Breast epithelium (tissue), 4 donors: Measurements from ENCODE around the gene ALX4. TPM values are rescaled to one million over a fixed set of nuclear protein-coding genes. Genes with fewer than 3 reads are reported as not detected.

Experiments
- DNase-seq, 2 donors: peaks; one replicate each; pipeline ENCODE4 v3.0.0-alpha.2; 2019; ENCODE audit warnings: low spot score in 2 of 2
- H3K27ac ChIP-seq, 2 donors: fragments of 200-600 bp; sonication (generic) in 1 of 2; one replicate each; pipeline ENCODE4 v1.5.1; 2016 to 2019; ENCODE audit warnings: mild to moderate bottlenecking in 1 of 2
- H3K27me3 ChIP-seq, 2 donors: fragments of 200-600 bp; sonication (generic) in 1 of 2; one replicate each; pipeline versions ENCODE4 v1.5.1 to v1.6.0; 2017 to 2019; ENCODE audit warnings: control low read depth in 1 of 2, mild to moderate bottlenecking in 1 of 2
- H3K36me3 ChIP-seq: fragments of 200-600 bp; one replicate; pipeline ENCODE4 v1.5.1; 2019
- H3K4me1 ChIP-seq, 2 donors: fragments of 200-600 bp; sonication (generic); one replicate each; pipeline ENCODE4 v1.5.1; 2016 to 2019; ENCODE audit warnings: control low read depth in 1 of 2
- H3K4me3 ChIP-seq, 3 donors: fragments of 200-600 bp; sonication (generic); 1 replicate in 2 of 3; 2 replicates in 1 of 3; pipeline ENCODE4 v1.5.1; 2016 to 2019; ENCODE audit warnings: mild to moderate bottlenecking in 3 of 3, moderate library complexity in 2 of 3
- H3K9me3 ChIP-seq, 2 donors: fragments of 200-600 bp; sonication (generic) in 1 of 2; one replicate each; pipeline ENCODE4 v1.5.1; 2016 to 2019; ENCODE audit warnings: control low read depth in 1 of 2
- POLR2A ChIP-seq: fragments of 450-650 bp; IDR thresholded peaks from one replicate; pipeline ENCODE4 v1.6.1; 2016; ENCODE audit warnings: antibody characterized with exemption, mild to moderate bottlenecking, moderate library complexity
- POLR2AphosphoS5 ChIP-seq, 3 donors: sonication (generic); formaldehyde crosslinking; IDR thresholded peaks; one replicate each; pipeline ENCODE4 v1.6.1; 2017; ENCODE audit warnings: antibody characterized with exemption in 3 of 3
- intact Hi-C: fragments of 100-400 bp; cut with DNase I; formaldehyde crosslinking; loops from one replicate; pipeline ENCODE4 v1.15.1; 2023; ENCODE audit warnings: low total_unique reads
- total RNA-seq, 3 donors: library from RNA; depleted of rRNA; stranded (reverse); fragments of >200 nt; gene quantifications; one replicate each; pipeline ENCODE4 v1.1.0, GENCODE V29; 2016
- TF ChIP-seq, protein P1 (sequence below), 3 donors: fragments of 450-650 bp; IDR thresholded peaks; one replicate each; pipeline ENCODE4 v1.5.1; 2016 to 2017; ENCODE audit warnings: antibody characterized with exemption in 3 of 3, mild to moderate bottlenecking in 3 of 3, moderate library complexity in 3 of 3

Gene ALX4
- total RNA-seq, 3 donors from 2014 or later, result under 0.01 to 5.2 (median 1.9) TPM

- no peak for DNase-seq
- Histone ChIP-seq H3K27ac (peak overlapping the region; percentile 52 to 84), H3K36me3 (no peaks in the 10 kb centered on the region), H3K9me3 (no peaks in the 10 kb centered on the region), H3K4me1 (no peaks in the 10 kb centered on the region), H3K27me3 (peaks cover 0 to 92% of the 10 kb centered on the region in 2 donors), H3K4me3 (peak overlapping the region; percentile 28 to 76 (median 49))
- TF ChIP-seq POLR2A, result no peak
- no peak for TF ChIP-seq POLR2AphosphoS5 (IDR thresholded peaks at IDR 0.05)
- TF ChIP-seq, protein P1, sequence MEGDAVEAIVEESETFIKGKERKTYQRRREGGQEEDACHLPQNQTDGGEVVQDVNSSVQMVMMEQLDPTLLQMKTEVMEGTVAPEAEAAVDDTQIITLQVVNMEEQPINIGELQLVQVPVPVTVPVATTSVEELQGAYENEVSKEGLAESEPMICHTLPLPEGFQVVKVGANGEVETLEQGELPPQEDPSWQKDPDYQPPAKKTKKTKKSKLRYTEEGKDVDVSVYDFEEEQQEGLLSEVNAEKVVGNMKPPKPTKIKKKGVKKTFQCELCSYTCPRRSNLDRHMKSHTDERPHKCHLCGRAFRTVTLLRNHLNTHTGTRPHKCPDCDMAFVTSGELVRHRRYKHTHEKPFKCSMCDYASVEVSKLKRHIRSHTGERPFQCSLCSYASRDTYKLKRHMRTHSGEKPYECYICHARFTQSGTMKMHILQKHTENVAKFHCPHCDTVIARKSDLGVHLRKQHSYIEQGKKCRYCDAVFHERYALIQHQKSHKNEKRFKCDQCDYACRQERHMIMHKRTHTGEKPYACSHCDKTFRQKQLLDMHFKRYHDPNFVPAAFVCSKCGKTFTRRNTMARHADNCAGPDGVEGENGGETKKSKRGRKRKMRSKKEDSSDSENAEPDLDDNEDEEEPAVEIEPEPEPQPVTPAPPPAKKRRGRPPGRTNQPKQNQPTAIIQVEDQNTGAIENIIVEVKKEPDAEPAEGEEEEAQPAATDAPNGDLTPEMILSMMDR (IDR thresholded peaks at IDR 0.05), result no peak
- intact Hi-C loops, result no loop called here
Observed at GRCh38 chr11:44316659-44317240, 6.8 kb upstream of the ALX4 start.

- peaks cover under 1 to 92% of the 10 kb centered on the region in 2 donors for H3K27me3 ChIP-seq
- H3K4me1 ChIP-seq, result no peaks in the 10 kb centered on the region
- peak overlapping the region; percentile 52 to 84 for H3K27ac ChIP-seq
- no peak for DNase-seq
- no peaks in the 10 kb centered on the region for H3K9me3 ChIP-seq
- H3K4me3 ChIP-seq, result peak overlapping the region; percentile 28 to 76 (median 49)
- TF ChIP-seq POLR2A (no peak), POLR2AphosphoS5 (IDR thresholded peaks at IDR 0.05) (no peak)
- TF ChIP-seq, protein P1 (IDR thresholded peaks at IDR 0.05), result no peak
- H3K36me3 ChIP-seq, result no peaks in the 10 kb centered on the region
- intact Hi-C loops, result no loop called here
Observed at GRCh38 chr11:44315947-44316658, 6.2 kb upstream of the ALX4 start.

GRCh38 chr11:44314733-44315132 is 4.8 kb upstream of the ALX4 start:
- TF ChIP-seq, protein P1 (IDR thresholded peaks at IDR 0.05), result no peak
- TF ChIP-seq POLR2AphosphoS5 (IDR thresholded peaks at IDR 0.05) (no peak), POLR2A (no peak)
- Histone ChIP-seq H3K27ac (no peak overlapping the region), H3K4me3 (no peak overlapping the region), H3K4me1 (no peaks in the 10 kb centered on the region), H3K9me3 (no peaks in the 10 kb centered on the region), H3K27me3 (peaks cover 8 to 92% of the 10 kb centered on the region in 2 donors), H3K36me3 (no peaks in the 10 kb centered on the region)
- intact Hi-C loops, result no loop called here
- no peak for DNase-seq

DNA sequence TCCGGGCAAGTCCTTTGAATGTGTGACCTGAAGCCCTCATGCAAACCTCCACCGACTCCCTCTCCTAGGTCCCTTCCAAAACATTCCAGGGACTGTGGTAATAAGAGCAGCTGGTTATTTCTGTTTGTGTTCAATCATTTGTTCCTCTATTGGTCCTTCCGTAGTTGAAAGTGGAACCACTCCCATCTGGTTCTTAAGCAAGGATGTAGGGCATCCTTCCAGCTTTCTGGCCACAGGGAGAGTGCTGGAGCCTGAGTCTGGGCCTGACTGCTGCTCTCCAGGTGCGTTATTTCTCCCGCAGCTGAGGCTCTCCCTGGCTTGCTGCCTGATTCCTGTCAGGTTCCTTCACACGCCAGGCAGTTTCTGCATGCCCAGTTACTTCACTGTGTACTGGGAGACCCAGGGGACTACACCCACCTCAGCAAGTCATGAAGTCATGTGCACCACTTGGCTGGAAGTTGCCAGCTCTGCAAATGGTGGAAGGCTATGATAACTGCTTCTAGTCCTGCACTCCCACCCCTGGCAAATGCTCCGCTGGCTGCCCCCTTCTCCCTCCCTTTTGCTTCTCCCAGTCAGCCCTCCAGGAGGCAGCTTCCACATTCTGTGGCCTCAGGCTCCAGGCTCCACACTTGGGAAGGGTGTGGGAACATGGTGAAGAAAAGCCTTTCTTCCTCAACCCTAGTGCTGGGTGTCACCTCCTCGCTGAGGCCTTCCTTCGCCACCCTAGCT is 4.0 kb upstream of the ALX4 start:
- no peak for TF ChIP-seq POLR2A
- no peak for TF ChIP-seq POLR2AphosphoS5 (IDR thresholded peaks at IDR 0.05)
- TF ChIP-seq, protein P1 (IDR thresholded peaks at IDR 0.05), result no peak
- no peak overlapping the region for H3K4me3 ChIP-seq
- H3K36me3 ChIP-seq, result no peaks in the 10 kb centered on the region
- DNase-seq, result peak in 1 of 2 donors; percentile 0
- peaks cover 0 to 4% of the 10 kb centered on the region in 2 donors for H3K4me1 ChIP-seq
- no peak overlapping the region for H3K27ac ChIP-seq
- intact Hi-C loops, result no loop called here
- H3K9me3 ChIP-seq, result no peaks in the 10 kb centered on the region
- peaks cover 8 to 92% of the 10 kb centered on the region in 2 donors for H3K27me3 ChIP-seq

DNA sequence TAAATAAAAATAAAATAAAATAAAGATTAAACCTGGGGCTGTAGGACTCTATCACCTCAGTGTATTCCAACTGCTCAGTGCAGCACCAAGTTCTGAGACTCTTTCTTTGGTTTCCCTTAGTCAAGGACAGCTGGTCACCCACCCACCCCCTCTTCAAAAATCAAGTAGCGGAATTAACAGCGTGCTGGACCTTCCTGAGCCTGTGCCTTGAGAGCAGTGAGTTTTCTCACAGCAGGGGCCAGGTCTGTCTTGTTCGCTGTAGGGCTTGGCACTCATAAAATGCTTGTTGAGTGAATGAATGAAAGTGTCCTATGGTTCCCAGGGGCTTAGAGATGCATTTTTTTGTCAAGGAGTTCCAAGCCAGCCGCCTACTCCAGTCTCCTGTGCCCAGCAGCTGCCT is 2.9 kb upstream of the ALX4 start:
- Histone ChIP-seq H3K4me3 (no peak overlapping the region), H3K27me3 (peaks cover 11 to 92% of the 10 kb centered on the region in 2 donors), H3K4me1 (peaks cover 0 to 4% of the 10 kb centered on the region in 2 donors), H3K27ac (no peak overlapping the region), H3K36me3 (no peaks in the 10 kb centered on the region), H3K9me3 (no peaks in the 10 kb centered on the region)
- intact Hi-C loops, result no loop called here
- TF ChIP-seq POLR2AphosphoS5 (IDR thresholded peaks at IDR 0.05), result no peak
- TF ChIP-seq, protein P1 (IDR thresholded peaks at IDR 0.05), result no peak
- TF ChIP-seq POLR2A, result no peak
- DNase-seq, result no peak
